Measurements from ENCODE around the gene PPM1E.

PPM1E gene

GRCh38 chr17:58985367-58985766 lies 229.7 kb downstream of the PPM1E start:
- DNase-seq, result no peak
- H3K4me2 ChIP-seq (ENCODE audit: low read length), result no peak overlapping the region
- no peaks in the 10 kb centered on the region for H3K27me3 ChIP-seq (ENCODE audit: insufficient read depth, low read length)
- no peak overlapping the region for H3K9ac ChIP-seq (ENCODE audit: low read length)
- H4K91ac ChIP-seq (ENCODE audit: low read depth, low read length), result no peak overlapping the region
- H4K8ac ChIP-seq (ENCODE audit: low read depth, low read length), result no peak overlapping the region
- H3K4me1 ChIP-seq (ENCODE audit: control insufficient read depth in 1 of 2, insufficient read depth in 2 of 2, low read length in 2 of 2), result no peaks in the 10 kb centered on the region
- H3K14ac ChIP-seq (ENCODE audit: low read length), result no peak overlapping the region
- WGBS (ENCODE audit: extremely low coverage, insufficient coverage, insufficient read length), result no CpG with 5 or more reads among the region's 6 CpGs
- H3K4ac ChIP-seq (ENCODE audit: low read depth, low read length), result no peak overlapping the region
- no peak overlapping the region for H4K12ac ChIP-seq (ENCODE audit: low read depth, low read length)
- no peak overlapping the region for H3K23ac ChIP-seq (ENCODE audit: low read length)
- no peak overlapping the region for H2BK120ac ChIP-seq (ENCODE audit: insufficient read depth, low read length, poor library complexity)
- no peak overlapping the region for H2BK5ac ChIP-seq (ENCODE audit: low read depth, low read length, poor library complexity)
- no peak overlapping the region for H3K18ac ChIP-seq (ENCODE audit: low read length)
- H3K79me1 ChIP-seq (ENCODE audit: low read length), result no peaks in the 10 kb centered on the region
- no peak overlapping the region for H2AFZ ChIP-seq (ENCODE audit: insufficient read depth, low read length, poor library complexity)
- H2BK12ac ChIP-seq (ENCODE audit: low read length), result no peak overlapping the region
- no peaks in the 10 kb centered on the region for H3K9me3 ChIP-seq (ENCODE audit: insufficient read depth, low read depth, low read length)
- no peaks in the 10 kb centered on the region for H3K79me2 ChIP-seq (ENCODE audit: control insufficient read depth, insufficient read depth, low read length, poor library complexity)
- no peaks in the 10 kb centered on the region for H3K36me3 ChIP-seq (ENCODE audit: control insufficient read depth in 1 of 2, insufficient read depth in 2 of 2, low read length in 2 of 2)
- no peak overlapping the region for H3K4me3 ChIP-seq (ENCODE audit: low read depth, low read length)
- H2AK5ac ChIP-seq (ENCODE audit: low read length), result no peak overlapping the region
- H3K27ac ChIP-seq (ENCODE audit: low read depth, low read length), result no peak overlapping the region

- Histone ChIP-seq H3K4ac (ENCODE audit: low read depth, low read length) (no peak overlapping the region), H4K8ac (ENCODE audit: low read depth, low read length) (no peak overlapping the region), H3K36me3 (ENCODE audit: control insufficient read depth in 1 of 2, insufficient read depth in 2 of 2, low read length in 2 of 2) (no peaks in the 10 kb centered on the region), H3K79me1 (ENCODE audit: low read length) (no peaks in the 10 kb centered on the region), H3K4me3 (ENCODE audit: low read depth, low read length) (no peak overlapping the region), H3K9me3 (ENCODE audit: insufficient read depth, low read depth, low read length) (no peaks in the 10 kb centered on the region), H3K4me2 (ENCODE audit: low read length) (no peak overlapping the region), H4K12ac (ENCODE audit: low read depth, low read length) (no peak overlapping the region), H3K4me1 (ENCODE audit: control insufficient read depth in 1 of 2, insufficient read depth in 2 of 2, low read length in 2 of 2) (no peaks in the 10 kb centered on the region), H4K91ac (ENCODE audit: low read depth, low read length) (no peak overlapping the region), H3K9ac (ENCODE audit: low read length) (no peak overlapping the region), H3K27me3 (ENCODE audit: insufficient read depth, low read length) (no peaks in the 10 kb centered on the region), H2BK5ac (ENCODE audit: low read depth, low read length, poor library complexity) (no peak overlapping the region), H2BK12ac (ENCODE audit: low read length) (no peak overlapping the region), H2AFZ (ENCODE audit: insufficient read depth, low read length, poor library complexity) (no peak overlapping the region), H2BK120ac (ENCODE audit: insufficient read depth, low read length, poor library complexity) (no peak overlapping the region), H3K27ac (ENCODE audit: low read depth, low read length) (no peak overlapping the region), H3K79me2 (ENCODE audit: control insufficient read depth, insufficient read depth, low read length, poor library complexity) (no peaks in the 10 kb centered on the region), H3K18ac (ENCODE audit: low read length) (no peak overlapping the region), H3K23ac (ENCODE audit: low read length) (no peak overlapping the region), H2AK5ac (ENCODE audit: low read length) (no peak overlapping the region), H3K14ac (ENCODE audit: low read length) (no peak overlapping the region)
- no peak for DNase-seq
- no CpG with 5 or more reads among the region's 6 CpGs for WGBS (ENCODE audit: extremely low coverage, insufficient coverage, insufficient read length)
Measured at GRCh38 chr17:58985971-58986370, 230.3 kb downstream of the PPM1E start.

DNA sequence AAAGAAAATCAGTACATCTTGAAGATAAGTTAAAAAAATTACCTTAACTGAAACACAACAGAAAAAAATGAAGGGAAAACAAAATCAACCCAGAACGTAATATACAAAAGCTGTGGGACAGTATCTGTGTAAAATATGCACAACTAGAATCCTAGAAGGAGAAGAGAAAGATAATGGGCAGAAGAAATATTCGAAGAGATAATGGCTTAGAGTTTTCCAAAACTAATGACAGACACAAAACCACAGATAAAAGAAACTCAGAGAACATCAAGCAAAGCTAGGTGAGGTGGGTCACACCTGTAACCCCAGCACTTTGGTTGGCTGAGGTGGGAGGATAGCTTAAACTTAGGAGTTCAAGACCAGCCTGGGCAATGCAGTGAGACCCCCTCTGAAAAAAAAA lies 234.0 kb downstream of the PPM1E start:
- H3K9ac ChIP-seq (ENCODE audit: low read length), result no peak overlapping the region
- no peaks in the 10 kb centered on the region for H3K36me3 ChIP-seq (ENCODE audit: control insufficient read depth in 1 of 2, insufficient read depth in 2 of 2, low read length in 2 of 2)
- H3K27ac ChIP-seq (ENCODE audit: low read depth, low read length), result no peak overlapping the region
- no peak overlapping the region for H2AFZ ChIP-seq (ENCODE audit: insufficient read depth, low read length, poor library complexity)
- H4K12ac ChIP-seq (ENCODE audit: low read depth, low read length), result no peak overlapping the region
- no peak overlapping the region for H4K8ac ChIP-seq (ENCODE audit: low read depth, low read length)
- peaks cover 1% of the 10 kb centered on the region for H3K9me3 ChIP-seq (ENCODE audit: insufficient read depth, low read depth, low read length)
- no peak overlapping the region for H3K23ac ChIP-seq (ENCODE audit: low read length)
- H3K4me1 ChIP-seq (ENCODE audit: control insufficient read depth in 1 of 2, insufficient read depth in 2 of 2, low read length in 2 of 2), result peaks cover 5 to 10% of the 10 kb centered on the region in 2 experiments
- H3K18ac ChIP-seq (ENCODE audit: low read length), result no peak overlapping the region
- peaks cover 3% of the 10 kb centered on the region for H3K79me1 ChIP-seq (ENCODE audit: low read length)
- H2BK12ac ChIP-seq (ENCODE audit: low read length), result no peak overlapping the region
- H3K4me3 ChIP-seq (ENCODE audit: low read depth, low read length), result no peak overlapping the region
- no peak overlapping the region for H3K14ac ChIP-seq (ENCODE audit: low read length)
- H3K79me2 ChIP-seq (ENCODE audit: control insufficient read depth, insufficient read depth, low read length, poor library complexity), result no peaks in the 10 kb centered on the region
- no peak overlapping the region for H2BK5ac ChIP-seq (ENCODE audit: low read depth, low read length, poor library complexity)
- WGBS (ENCODE audit: extremely low coverage, insufficient coverage, insufficient read length), result no CpG with 5 or more reads among the region's 2 CpGs
- H2BK120ac ChIP-seq (ENCODE audit: insufficient read depth, low read length, poor library complexity), result no peak overlapping the region
- H3K4ac ChIP-seq (ENCODE audit: low read depth, low read length), result no peak overlapping the region
- no peaks in the 10 kb centered on the region for H3K27me3 ChIP-seq (ENCODE audit: insufficient read depth, low read length)
- no peak overlapping the region for H3K4me2 ChIP-seq (ENCODE audit: low read length)
- H2AK5ac ChIP-seq (ENCODE audit: low read length), result no peak overlapping the region
- H4K91ac ChIP-seq (ENCODE audit: low read depth, low read length), result no peak overlapping the region
- no peak for DNase-seq

DNA sequence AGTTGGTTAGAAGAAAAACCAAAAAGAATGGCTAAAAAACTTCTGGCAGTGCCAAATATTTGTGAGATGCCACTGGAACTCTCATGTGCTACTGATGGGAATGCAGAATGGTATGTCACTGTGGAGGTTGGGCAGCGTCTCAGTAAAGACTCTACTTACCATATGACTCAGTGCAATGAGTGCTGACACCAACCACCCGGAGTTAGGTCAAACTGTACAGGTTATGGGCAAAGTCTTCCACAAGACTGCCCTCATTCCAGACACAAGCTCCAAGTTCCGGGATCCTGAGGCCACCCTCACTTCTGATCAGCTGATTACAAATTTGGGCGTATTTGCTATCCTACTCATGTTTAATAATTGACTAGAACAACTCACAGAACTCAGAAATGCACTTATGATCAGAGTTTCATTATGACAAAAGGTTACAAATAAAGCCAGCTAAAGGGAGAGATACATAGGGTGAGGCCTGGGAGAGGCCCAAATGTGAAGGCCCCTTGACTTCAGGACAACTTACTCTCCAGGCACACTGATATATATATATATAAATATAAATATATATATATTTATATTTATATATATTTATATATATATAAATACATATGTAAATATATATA lies 236.2 kb downstream of the PPM1E start:
- WGBS (ENCODE audit: extremely low coverage, insufficient coverage, insufficient read length), result no CpG with 5 or more reads among the region's 4 CpGs
- Histone ChIP-seq H2BK5ac (ENCODE audit: low read depth, low read length, poor library complexity) (no peak overlapping the region), H3K36me3 (ENCODE audit: control insufficient read depth in 1 of 2, insufficient read depth in 2 of 2, low read length in 2 of 2) (peaks cover 3 to 6% of the 10 kb centered on the region in 2 experiments)

More for the DNA sequence above, 236.2 kb downstream of the PPM1E start:
- Histone ChIP-seq H3K4me1 (ENCODE audit: control insufficient read depth in 1 of 2, insufficient read depth in 2 of 2, low read length in 2 of 2) (peaks cover 5 to 10% of the 10 kb centered on the region in 2 experiments), H3K4me2 (ENCODE audit: low read length) (no peak overlapping the region), H3K79me1 (ENCODE audit: low read length) (peaks cover 3% of the 10 kb centered on the region), H3K27me3 (ENCODE audit: insufficient read depth, low read length) (no peaks in the 10 kb centered on the region), H3K4ac (ENCODE audit: low read depth, low read length) (no peak overlapping the region), H2AFZ (ENCODE audit: insufficient read depth, low read length, poor library complexity) (no peak overlapping the region), H2AK5ac (ENCODE audit: low read length) (no peak overlapping the region), H3K4me3 (ENCODE audit: low read depth, low read length) (no peak overlapping the region), H2BK12ac (ENCODE audit: low read length) (no peak overlapping the region), H3K23ac (ENCODE audit: low read length) (no peak overlapping the region), H2BK120ac (ENCODE audit: insufficient read depth, low read length, poor library complexity) (no peak overlapping the region), H3K18ac (ENCODE audit: low read length) (no peak overlapping the region), H4K8ac (ENCODE audit: low read depth, low read length) (no peak overlapping the region), H3K14ac (ENCODE audit: low read length) (no peak overlapping the region), H4K91ac (ENCODE audit: low read depth, low read length) (no peak overlapping the region), H3K79me2 (ENCODE audit: control insufficient read depth, insufficient read depth, low read length, poor library complexity) (no peaks in the 10 kb centered on the region), H3K9ac (ENCODE audit: low read length) (no peak overlapping the region), H3K27ac (ENCODE audit: low read depth, low read length) (no peak overlapping the region), H3K9me3 (ENCODE audit: insufficient read depth, low read depth, low read length) (peaks cover 1% of the 10 kb centered on the region), H4K12ac (ENCODE audit: low read depth, low read length) (no peak overlapping the region)
- peak; percentile 97 for DNase-seq
